NCI-H2227 treated with DMSO at 0.1 percent for 48 hours (cell line): ENCODE measurements around the gene VPS37B.
"Not testable (repeated sequence)": the region's sequence is repeated elsewhere in the genome, so short reads cannot be mapped to it uniquely, and the experiment has no call there.

Source experiments
- DNase-seq: peaks from one replicate; lab custom pipeline; 2025; lab: John Stamatoyannopoulos, UW

Gene VPS37B

DNA sequence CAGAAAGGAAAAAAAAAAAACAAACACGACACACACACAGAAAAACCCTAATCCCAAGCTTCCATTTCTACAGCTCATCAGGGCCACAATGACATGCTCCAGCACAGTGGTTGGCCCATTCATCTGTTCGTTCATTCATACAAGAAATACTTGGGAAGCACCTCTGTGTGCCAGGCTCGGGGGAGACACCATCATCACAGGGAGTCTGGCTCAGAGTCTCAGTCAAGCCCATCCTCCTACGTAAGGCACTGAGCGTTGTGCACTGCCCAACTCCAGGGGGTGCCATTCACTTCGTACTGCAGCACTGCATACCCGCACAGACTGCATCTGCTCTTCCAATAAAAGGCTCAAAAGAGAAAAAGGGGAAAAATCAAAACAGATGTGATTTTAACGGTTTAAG is 15.3 kb downstream of the VPS37B start:
- peak; percentile 26 for DNase-seq

DNA sequence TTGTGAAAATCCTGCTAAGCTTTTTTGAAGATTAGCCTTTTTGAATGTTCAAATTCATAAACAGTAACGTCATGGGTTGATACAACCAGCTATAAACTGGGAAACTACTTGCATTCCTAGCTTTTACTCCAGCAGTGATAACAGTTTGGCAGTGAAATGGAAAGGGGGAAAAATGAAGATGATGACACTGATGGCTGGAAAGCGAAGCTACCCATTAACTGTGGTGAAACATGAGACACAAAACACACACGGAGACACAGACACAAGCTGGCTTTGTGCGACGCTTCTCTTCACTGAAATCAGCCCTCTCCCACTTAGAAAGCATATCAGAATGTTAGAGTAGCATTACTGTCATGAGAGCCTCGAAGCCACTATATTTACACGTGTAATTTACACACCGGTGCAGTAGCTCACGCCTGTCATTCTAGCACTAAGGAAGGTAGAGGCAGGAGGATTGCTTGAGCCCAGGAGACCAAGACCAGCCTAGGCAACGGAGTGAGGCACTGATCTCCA is 15.7 kb downstream of the VPS37B start:
- no peak for DNase-seq

DNA sequence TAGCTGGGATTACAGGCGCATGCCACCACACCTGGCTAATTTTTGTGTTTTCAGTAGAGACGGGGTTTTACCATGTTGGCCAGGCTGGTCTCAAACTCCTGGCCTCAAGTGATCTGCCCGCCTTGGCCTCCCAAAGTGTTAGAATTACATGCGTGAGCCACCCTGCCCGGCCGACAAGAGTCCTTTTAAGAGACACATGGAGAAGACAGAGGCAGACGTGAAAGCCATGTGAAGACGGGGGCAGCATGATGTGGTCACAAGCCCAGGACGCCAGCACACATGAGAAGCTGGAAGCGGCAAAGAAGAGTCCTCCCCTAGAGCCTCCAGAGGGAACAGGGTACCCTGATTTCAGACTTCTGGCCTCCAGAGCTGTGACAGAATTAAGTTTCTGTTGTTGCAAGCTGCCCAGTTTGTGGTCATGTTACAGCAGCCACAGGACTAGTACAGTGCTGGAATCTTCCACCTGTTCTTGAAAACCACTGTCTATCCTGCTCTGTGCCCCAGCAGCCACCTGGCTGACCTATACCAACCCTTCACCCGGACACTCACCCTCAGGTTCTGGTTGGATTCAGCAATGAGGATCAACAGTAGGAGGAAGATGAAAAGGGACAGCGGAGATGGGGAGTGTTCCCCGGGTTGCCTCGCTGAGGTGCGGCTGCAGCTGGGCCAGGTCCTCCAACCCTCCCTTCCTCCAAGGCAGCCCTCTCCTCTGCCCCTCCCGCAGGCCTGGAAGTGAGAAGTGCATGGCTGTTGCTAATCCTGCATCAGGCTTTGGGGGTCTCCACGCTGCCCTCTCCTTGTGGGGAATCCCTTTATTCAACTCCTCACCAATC is 16.9 kb downstream of the VPS37B start:
- DNase-seq, result no peak

DNA sequence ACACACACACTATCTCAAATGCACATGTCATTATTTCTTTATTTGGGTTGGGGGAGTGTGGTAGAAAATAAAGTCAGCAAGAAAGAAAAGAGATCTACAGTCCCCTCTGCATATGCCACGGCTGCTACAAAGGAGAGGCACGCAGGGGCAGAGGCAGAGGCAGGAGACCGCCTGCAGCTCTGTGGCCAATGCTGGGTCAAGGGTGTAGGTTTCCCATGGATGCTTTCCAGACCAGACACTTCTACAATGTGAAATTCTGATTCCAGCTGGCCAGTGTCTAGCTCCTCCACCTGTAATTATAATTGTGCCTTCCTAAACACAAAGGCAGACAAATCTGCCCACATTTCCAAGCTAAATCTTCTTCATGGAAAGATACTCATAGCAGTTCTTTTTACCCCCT is 19.2 kb downstream of the VPS37B start:
- no peak for DNase-seq

DNA sequence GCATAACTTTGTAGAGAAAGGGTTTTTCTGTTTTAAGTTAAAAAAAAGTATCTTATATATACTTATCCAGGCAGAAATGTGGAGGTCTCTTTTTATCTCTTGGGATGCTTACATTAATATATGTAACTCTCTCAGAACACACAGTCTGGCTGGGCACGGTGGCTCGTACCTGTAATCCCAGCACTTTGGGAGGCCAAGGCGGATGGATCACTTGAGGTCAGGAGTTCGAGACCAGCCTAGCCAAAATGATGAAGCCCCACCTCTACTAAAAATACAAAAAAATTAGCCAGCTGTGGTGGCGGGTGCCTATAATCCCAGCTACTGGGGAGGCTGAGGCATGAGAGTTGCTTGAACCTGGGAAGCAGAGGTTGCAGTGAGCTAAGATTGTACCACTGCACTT is 19.6 kb downstream of the VPS37B start:
- not testable (repeated sequence) for DNase-seq

DNA sequence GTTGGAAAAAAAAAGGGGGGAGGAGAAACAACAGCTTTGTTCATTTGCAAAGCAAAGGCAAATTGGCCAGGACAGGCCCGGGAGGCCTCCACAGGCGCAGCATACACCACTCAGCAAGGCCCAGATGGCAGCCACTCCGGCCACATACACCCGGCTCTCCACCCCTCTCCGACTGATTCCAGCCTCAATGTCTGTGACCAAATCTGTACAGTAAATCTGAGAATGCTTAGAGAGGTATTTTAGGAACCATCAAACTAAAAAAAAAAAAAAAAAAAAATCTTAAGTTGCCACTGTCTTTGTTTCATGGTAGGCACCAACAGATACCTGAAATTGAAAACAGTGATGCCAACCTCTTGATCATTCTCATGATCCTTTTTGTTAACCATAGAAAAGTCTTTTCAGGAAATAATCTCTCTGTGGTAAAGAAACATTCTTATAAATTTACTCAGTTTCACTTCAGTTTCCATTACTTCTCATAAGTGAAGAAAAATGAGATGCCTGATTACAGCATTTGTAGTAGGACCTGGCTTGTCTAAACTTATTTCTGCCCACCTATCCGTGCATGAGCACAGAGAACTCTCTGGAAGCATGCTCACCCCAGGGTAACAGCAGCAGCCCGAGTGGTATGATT is 20.2 kb downstream of the VPS37B start:
- no peak for DNase-seq

DNA sequence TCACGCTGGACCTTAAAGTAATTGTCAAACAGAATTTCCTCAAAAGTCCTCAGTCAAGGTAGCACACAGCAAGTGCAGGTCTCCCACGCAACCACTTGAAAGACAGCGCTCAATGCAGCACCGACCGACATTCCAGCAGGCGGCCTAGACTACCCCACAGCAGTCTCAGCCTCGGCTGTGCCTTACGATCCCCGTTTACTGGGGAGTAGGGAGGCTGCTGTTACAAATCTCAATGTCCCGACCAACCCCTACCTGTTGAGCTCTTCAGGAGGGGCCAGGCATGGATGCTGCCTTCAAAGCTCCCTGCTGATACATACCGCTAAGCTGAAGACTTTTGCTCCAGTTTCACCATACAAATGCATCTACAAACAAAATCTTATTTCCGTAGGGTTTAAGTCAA is 21.8 kb downstream of the VPS37B start:
- DNase-seq, result no peak

DNA sequence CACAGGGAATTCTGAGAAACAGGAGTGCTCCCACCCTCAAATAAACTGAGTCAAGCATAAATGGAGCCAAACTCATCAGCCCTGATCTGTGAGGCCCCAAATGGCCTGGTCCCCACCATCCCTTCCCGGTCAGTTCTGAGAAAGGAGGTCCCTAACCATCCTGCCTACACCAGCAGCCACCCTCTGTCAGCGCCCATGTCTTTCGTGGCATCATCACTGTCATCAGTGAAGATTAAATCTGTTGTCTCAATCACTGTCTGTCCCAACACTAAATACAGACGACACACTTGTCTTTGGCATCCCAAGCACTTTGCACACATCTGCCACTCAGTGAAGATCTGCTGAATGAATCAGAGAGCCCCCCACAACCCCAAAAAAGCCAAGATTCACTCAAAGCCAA is 22.4 kb downstream of the VPS37B start:
- no peak for DNase-seq

DNA sequence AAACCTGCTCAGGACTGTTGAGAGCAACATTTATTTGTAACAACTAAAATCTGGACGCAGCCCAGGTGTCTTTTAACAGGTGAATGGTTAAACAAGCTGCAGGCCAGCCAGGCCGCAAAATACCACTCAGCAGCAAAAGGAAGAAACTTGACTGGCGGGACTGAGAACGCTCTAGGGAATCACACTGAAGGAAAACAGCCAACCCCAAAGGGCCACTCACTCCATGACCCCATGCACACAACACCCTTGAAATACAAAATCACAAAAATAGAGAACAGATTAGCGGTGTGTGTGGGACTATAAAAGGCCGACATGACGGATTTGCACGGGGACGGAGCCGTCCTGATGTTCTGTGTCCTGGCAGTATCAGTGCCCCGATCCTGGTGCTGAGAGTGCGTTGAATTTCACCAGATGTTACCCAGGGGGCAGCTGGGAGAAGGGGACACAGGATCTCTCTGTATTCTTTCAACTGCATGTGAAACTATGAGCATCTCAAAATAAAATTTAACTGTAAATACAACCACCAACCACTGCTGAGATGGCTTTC is 23.0 kb downstream of the VPS37B start:
- DNase-seq, result peak; percentile 26

DNA sequence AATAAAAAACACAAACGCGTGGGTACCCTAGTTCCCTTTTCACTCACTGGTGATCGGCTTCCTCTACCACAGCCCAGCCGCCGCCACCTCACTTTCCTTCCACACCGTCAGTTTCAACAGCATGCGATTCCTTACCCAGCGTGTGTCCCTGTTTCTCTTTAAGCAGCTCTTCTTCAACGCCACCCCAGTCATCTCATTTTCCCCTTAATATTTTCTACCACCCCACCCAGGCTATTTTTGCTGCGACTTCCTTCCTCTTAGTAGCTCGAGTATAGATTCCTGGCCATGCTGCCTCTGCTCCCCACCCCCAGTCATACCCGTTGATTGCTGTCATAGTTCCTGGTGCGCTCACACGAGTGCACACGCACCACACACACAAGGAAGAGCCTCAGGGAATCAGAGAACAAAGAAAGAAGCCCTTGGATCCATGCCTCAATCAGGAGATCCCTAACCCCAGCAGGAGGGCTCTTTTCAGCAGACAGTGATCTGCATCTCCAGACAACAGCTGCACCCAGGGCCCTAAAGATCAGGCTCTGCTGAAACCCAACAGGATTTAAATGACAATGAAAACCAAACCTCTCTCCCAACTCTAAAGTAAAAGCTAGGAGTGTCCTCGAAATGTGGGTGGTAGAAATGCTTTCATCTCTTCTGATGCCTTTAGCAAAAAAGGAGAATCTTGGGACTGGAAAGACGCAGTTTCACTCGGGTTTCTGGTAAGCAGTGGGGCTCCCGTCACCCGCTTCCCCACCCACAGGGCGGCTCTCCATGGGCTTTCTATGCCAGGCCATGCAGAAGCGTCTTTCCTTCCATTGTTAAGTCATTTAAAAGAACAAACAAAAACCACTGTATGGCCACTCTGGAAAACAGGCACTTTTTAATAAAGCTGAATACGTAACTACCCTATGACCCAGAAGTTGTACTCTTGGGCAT is 23.8 kb downstream of the VPS37B start:
- peak; percentile 69 for DNase-seq

DNA sequence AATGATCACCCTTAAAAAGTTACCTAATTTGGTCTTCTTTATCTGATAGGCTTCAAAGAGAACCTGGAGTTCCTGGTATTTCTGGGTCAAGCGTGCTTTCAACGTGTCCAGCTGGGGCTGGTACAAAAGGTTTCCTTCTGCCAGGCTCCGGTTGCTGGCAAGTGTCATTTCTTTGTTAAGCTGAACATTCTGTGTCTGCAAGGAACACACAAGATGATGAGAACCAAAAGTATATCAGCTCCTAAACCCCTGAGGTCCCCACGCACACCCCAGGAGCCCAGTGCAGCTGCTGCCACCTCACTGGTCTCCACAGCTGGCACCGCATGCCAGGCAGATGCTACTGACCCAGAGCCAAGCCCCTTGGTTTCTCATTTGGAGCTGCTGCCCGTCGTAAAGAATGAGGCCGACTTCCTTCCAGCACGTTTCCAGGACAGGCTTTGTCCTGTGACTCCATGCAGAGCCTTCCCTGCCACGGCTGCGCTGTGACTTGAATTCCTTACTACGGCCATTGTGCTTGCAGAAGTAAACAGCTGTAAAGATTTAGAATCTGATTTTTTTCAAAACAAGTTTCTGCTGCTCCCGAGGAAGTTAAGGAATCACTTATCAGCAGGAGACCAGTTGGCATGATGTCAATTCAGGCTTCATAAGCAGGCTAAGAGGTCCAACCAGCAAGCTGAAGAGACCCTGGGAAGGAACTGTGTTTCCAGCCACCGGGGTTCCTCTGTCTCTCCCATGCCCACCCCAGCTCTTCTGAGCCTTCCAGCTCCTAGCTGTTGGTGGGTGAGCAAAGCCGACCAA is 24.9 kb downstream of the VPS37B start:
- DNase-seq, result no peak

DNA sequence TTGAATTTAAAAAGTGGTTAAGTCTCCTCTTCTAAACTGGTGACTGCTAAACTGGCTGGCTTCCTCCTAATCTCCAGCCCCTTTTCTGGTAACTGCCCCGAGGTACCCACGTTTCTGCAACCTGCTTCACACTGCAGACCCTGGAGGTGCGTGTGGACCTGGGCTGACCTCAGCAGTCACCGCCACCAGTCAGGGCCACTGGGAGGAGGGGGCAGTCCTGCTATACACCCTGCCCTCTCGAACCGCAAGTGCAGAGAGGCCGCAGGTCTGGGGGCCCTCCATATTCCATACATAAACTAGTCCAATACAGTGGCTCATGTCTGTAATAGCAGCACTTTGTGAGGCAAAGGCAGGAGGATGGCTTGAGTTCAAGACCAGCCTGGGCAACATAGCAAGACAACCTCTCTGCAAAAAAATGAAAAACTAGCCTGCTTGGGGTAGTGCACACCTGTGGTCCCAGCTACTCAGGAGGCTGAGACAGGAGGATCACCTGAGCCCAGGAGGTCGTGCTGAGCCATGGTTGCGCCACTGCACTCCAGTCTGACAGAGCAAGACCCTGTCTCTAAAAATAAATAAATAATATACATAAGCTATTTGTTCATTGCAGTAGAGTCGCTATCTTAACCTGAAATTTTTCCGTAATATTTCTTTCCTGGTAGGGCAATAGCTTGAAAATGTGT is 25.6 kb downstream of the VPS37B start:
- DNase-seq, result no peak

DNA sequence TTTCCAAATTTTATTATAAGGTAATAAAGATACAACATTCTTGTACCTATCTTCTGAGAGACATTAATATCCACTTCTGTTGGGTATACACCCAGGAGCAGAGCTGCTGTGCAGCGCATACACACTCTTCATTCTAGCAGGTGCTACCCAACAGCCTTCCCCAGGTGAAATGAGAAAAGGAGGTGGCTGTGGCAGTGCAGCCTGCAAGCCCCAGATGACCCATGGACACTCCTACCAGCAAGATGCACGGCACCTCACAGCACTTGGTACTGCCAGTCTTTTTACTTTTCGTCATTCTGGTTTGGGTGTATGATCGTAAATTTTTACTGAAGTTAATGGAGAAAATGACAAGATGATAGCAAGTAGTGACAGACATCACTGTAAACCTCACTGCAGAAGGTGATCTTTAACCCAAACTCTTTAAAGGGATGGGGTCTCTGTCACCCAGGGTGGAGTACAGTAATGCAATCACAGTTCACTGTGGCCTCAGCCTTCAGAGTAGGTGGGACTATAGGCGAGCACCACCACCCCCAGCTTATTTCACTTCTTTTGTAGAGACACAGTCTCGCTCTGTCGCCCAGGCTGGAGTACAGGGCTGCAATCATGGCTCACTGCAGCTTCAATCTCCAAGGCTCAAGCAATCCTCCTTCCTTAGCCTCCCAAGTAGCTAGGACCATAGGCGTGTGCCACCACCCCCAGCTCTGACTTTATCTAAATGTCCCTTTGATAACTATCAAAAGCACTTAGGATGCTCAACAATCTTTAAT is 26.5 kb downstream of the VPS37B start:
- DNase-seq, result no peak

DNA sequence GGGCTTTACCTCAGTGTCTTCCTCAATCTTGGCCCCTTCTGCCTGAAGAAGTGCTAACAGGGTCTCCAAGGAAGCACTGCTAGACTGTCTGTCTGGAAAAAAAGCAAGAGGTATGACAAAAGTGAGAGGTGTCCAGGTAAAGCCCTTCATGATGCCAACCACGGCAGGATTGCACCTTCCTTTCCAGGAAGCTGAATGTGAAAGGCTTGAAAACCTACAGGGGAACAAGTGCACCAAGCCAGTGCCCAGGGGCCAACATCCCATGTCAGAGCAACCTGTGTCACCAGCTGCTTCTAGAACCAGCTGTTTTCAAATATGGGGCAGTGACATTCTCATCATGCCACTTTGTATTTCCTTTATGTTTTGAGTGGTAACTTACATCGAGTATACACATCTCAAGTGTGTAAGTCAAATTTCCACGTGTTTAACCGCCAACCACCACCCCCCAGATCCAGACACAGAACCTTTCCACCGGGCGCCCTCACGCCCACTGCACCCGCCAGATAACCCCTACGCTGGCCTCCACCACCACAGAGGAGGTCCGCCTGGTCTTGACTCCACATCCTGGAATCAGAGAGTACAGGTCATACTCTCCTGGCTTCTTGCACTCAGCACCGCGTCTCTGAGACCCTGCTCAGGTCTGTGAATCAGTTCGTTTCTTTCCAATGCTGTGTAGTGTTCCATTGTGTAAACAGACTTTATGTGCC is 27.3 kb downstream of the VPS37B start:
- DNase-seq, result no peak

DNA sequence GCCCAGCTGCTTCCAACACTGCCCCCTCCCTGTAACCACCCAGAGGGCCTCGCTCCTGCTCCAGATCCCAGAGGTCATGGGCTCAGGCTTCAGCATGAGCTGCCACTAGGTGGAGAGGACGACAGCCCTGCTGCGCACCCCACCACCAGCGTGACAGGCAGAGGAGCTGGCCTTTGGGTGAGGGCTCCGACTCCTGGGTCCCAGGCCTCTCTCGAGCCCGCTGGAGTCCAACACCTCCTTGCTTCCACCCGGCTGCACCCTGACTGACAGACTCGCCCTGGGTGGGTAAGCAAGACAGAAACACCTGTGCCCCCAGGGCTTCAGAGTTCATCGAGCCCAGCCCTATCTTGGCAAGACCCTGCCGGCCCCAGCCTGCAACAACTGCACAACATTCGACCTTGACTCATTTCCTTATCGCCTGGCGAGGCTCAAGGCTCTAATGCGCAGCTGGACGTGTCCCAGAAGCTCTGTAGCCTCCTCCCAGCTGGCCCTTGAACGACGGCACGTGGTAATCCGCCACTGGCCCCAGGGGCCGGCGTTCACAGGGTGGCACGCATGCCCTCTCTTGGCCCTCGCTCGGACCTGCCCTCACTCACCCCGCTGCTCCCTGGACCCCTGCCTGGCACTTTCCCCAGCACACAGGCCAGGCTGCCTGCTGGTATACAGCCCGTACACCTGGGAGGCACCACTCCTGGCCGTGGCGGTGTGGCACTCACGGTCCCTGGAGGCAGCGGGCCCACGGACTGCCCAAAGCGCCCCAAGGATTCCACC is 28.0 kb downstream of the VPS37B start:
- DNase-seq, result no peak

DNA sequence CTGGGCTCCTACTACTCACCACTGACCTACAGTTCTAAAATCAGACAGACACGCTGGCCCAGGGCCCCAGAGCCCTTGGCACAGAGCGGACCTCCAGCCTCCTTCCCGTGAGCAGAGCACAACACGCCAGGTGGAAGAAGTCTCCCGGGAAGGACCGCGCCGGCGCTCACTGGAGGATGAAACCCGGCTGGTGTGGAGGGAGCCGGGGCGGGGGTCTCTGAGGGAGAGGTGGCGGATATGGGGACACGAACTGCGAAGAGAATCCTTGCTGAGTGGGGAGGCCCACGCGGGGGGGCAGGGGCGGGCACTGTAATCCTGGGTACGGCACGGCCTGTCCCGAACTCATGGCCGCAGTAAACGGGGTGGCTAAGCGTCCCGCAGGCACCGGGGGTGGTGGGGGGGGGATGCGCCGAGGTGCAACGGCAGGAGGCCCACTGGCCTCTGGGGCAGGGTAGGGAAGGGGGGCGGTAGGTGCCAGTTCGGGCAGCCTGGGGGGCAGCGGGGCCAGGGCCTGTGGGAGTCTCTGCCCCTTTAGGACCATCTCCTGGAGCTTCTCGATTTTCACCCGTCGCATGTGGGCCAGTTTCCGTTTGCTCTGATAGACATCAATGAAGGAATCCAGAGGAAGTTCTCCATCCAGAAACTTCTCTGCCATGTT is 28.8 kb downstream of the VPS37B start:
- DNase-seq, result no peak

DNA sequence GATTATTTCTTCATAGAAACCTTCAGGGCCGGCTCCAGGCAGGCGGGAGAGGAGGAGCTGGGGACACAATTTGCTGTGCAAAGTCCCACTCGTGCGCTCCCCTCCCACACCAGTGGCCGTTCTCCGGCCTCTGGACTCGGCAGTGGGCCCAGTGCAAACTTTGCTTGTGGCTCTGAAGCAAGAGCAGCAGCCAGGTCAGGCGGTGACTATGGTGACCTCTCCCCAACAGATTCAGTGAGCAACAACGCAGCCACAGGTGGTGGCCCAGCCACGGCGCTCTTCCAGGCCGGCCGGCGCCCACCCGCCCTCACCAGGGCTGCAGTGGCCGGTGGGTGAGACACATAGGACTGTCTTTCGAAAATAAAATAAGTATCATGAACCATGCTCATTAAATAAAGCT is 29.5 kb downstream of the VPS37B start:
- no peak for DNase-seq
